ENCODE measurements around the gene SNAI1. TPM values are rescaled to one million over a fixed set of nuclear protein-coding genes. Genes with fewer than 3 reads are reported as not detected.

SNAI1 gene
- total RNA-seq, 1 donor from 2014 or later = 4.9 TPM

- no peaks in the 10 kb centered on the region for H3K36me3 Mint-ChIP-seq (ENCODE audit: low read depth)
- H3K9me3 Mint-ChIP-seq (ENCODE audit: low read depth) = no peaks in the 10 kb centered on the region
- no peak overlapping the region for H3K4me3 Mint-ChIP-seq (ENCODE audit: unreplicated experiment)
- H3K4me1 Mint-ChIP-seq (ENCODE audit: low read depth) = peaks cover 7% of the 10 kb centered on the region
- no peak for DNase-seq (ENCODE audit: low spot score)
- no peak for TF ChIP-seq CTCF (IDR thresholded peaks at IDR 0.05)
- no peak overlapping the region for H3K27ac Mint-ChIP-seq (ENCODE audit: unreplicated experiment)
- H3K27me3 Mint-ChIP-seq (ENCODE audit: low read depth) = no peaks in the 10 kb centered on the region
These were observed 15.9 kb upstream of the SNAI1 start for GRCh38 chr20:49966861-49967260.

GRCh38 chr20:49969234-49969633 is 13.5 kb upstream of the SNAI1 start:
- no peak overlapping the region for H3K4me3 Mint-ChIP-seq (ENCODE audit: unreplicated experiment)
- no peak overlapping the region for H3K27ac Mint-ChIP-seq (ENCODE audit: unreplicated experiment)
- H3K4me1 Mint-ChIP-seq (ENCODE audit: low read depth) = peaks cover 7% of the 10 kb centered on the region
- DNase-seq (ENCODE audit: low spot score) = peak; percentile 12
- TF ChIP-seq CTCF (IDR thresholded peaks at IDR 0.05) = no peak
- H3K9me3 Mint-ChIP-seq (ENCODE audit: low read depth) = no peaks in the 10 kb centered on the region
- H3K27me3 Mint-ChIP-seq (ENCODE audit: low read depth) = no peaks in the 10 kb centered on the region
- H3K36me3 Mint-ChIP-seq (ENCODE audit: low read depth) = no peaks in the 10 kb centered on the region

- Mint-ChIP-seq H3K36me3 (ENCODE audit: low read depth) (no peaks in the 10 kb centered on the region), H3K27me3 (ENCODE audit: low read depth) (no peaks in the 10 kb centered on the region), H3K9me3 (ENCODE audit: low read depth) (no peaks in the 10 kb centered on the region), H3K27ac (ENCODE audit: unreplicated experiment) (no peak overlapping the region), H3K4me1 (ENCODE audit: low read depth) (peaks cover 7% of the 10 kb centered on the region), H3K4me3 (ENCODE audit: unreplicated experiment) (no peak overlapping the region)
- DNase-seq (ENCODE audit: low spot score) = peak; percentile 15
- TF ChIP-seq CTCF (IDR thresholded peaks at IDR 0.05) = no peak
These were observed 12.8 kb upstream of the SNAI1 start for GRCh38 chr20:49969946-49970345.

- H3K4me1 Mint-ChIP-seq (ENCODE audit: low read depth) = peaks cover 7% of the 10 kb centered on the region
- no peak overlapping the region for H3K27ac Mint-ChIP-seq (ENCODE audit: unreplicated experiment)
- H3K27me3 Mint-ChIP-seq (ENCODE audit: low read depth) = no peaks in the 10 kb centered on the region
- no peak overlapping the region for H3K4me3 Mint-ChIP-seq (ENCODE audit: unreplicated experiment)
- no peaks in the 10 kb centered on the region for H3K9me3 Mint-ChIP-seq (ENCODE audit: low read depth)
- H3K36me3 Mint-ChIP-seq (ENCODE audit: low read depth) = no peaks in the 10 kb centered on the region
- TF ChIP-seq CTCF (IDR thresholded peaks at IDR 0.05) = no peak
- DNase-seq (ENCODE audit: low spot score) = no peak
These were observed 12.3 kb upstream of the SNAI1 start for GRCh38 chr20:49970498-49970897.

GRCh38 chr20:49973981-49974380 is 8.8 kb upstream of the SNAI1 start:
- TF ChIP-seq CTCF (IDR thresholded peaks at IDR 0.05) = no peak
- no peaks in the 10 kb centered on the region for H3K27me3 Mint-ChIP-seq (ENCODE audit: low read depth)
- H3K4me1 Mint-ChIP-seq (ENCODE audit: low read depth) = no peaks in the 10 kb centered on the region
- H3K27ac Mint-ChIP-seq (ENCODE audit: unreplicated experiment) = no peak overlapping the region
- no peak for DNase-seq (ENCODE audit: low spot score)
- no peaks in the 10 kb centered on the region for H3K9me3 Mint-ChIP-seq (ENCODE audit: low read depth)
- H3K36me3 Mint-ChIP-seq (ENCODE audit: low read depth) = no peaks in the 10 kb centered on the region
- H3K4me3 Mint-ChIP-seq (ENCODE audit: unreplicated experiment) = no peak overlapping the region

Data from chondrocyte (in vitro differentiated cells).